GM21423 (cell line): ENCODE data around the gene STRADA.

Experiments
- ATAC-seq: cut with Tn5 transposase; IDR thresholded peaks from one replicate; pipeline ENCODE4 v1.9.1; 2021; ENCODE audit warnings: mild to moderate bottlenecking, moderate library complexity; ENCODE audit not compliant: unreplicated experiment

Gene STRADA

GRCh38 chr17:63701868-63702720 lies 39.5 kb downstream of the STRADA start:
- ATAC-seq, result no peak

GRCh38 chr17:63701456-63701820 lies 40.2 kb downstream of the STRADA start:
- ATAC-seq, result no peak

- peak; percentile 13 for ATAC-seq
Observed at GRCh38 chr17:63700528-63701455, 40.8 kb downstream of the STRADA start.

- peak; percentile 18 for ATAC-seq
Observed at GRCh38 chr17:63699638-63700527, 41.7 kb downstream of the STRADA start, which contains the start of gene LIMD2. Gene LIMD2 (minus strand): TSS chr17:63700125. CDS start chr17:63699298, 827 bp downstream.

- ATAC-seq, result peak; percentile 31
Observed at GRCh38 chr17:63698886-63699637, 42.5 kb downstream of the STRADA start.

GRCh38 chr17:63698381-63698885 lies 43.2 kb downstream of the STRADA start:
- ATAC-seq, result no peak

- ATAC-seq, result peak; percentile 19
Observed at GRCh38 chr17:63697341-63698286, 44.0 kb downstream of the STRADA start.

GRCh38 chr17:63696381-63696961 lies 45.1 kb downstream of the STRADA start:
- no peak for ATAC-seq

- no peak for ATAC-seq
Observed at GRCh38 chr17:63695889-63696288, 45.7 kb downstream of the STRADA start.

- no peak for ATAC-seq
Observed at GRCh38 chr17:63694950-63695773, 46.4 kb downstream of the STRADA start.

- no peak for ATAC-seq
Observed at GRCh38 chr17:63694229-63694949, 47.2 kb downstream of the STRADA start.

GRCh38 chr17:63693411-63694113 lies 48.0 kb downstream of the STRADA start:
- no peak for ATAC-seq

- ATAC-seq, result no peak
Observed at GRCh38 chr17:63692195-63692816, 49.3 kb downstream of the STRADA start.

- ATAC-seq, result no peak
Observed at GRCh38 chr17:63689479-63689878, 52.1 kb downstream of the STRADA start.

GRCh38 chr17:63688396-63689020 lies 53.1 kb downstream of the STRADA start:
- ATAC-seq, result no peak
